Measurements from ENCODE around the gene CDK19.
A peak's percentile ranks its signal among the peaks of the same experiment; 100 is the strongest.
"Not testable (repeated sequence)": the region's sequence is repeated elsewhere in the genome, so short reads cannot be mapped to it uniquely, and the experiment has no call there.

CDK19 gene

DNA sequence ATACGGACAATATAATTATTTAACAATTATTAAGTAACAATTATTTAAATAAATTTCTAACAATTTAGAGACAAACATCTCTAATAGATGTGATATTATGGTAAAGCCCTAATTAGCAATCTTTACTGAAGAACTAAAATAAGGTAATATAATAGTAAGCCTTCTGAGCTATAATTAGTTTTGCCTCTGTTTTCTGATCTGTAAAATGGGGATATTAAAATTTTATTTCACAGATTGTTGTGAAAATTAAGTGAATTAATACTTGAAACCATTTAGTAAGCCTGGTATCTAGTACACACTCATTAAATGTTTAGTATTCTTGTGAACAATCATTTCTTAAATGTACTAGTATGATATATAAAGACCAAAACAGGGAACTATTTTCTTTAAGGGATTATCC is 70.3 kb downstream of the CDK19 start:
- Histone ChIP-seq H3K9ac (ENCODE audit: low read length in 5 of 5) (no peak overlapping the region), H3K9me3 (ENCODE audit: control insufficient read depth in 5 of 5, low read length in 5 of 5) (peaks cover 0 to 15% (median 7%) of the 10 kb centered on the region in 5 donors), H3K36me3 (ENCODE audit: control insufficient read depth in 5 of 5, insufficient read depth in 5 of 5, low read length in 5 of 5) (peaks cover 0 to 3% (median 0%) of the 10 kb centered on the region in 5 donors), H3K27ac (ENCODE audit: low read depth, low read length) (no peak overlapping the region), H3K4me3 (ENCODE audit: low read depth in 1 of 5, low read length in 5 of 5) (no peak overlapping the region), H3K27me3 (ENCODE audit: control insufficient read depth in 5 of 5, insufficient read depth in 4 of 5, low read length in 5 of 5) (no peaks in the 10 kb centered on the region), H3K4me1 (ENCODE audit: control insufficient read depth in 5 of 5, insufficient read depth in 5 of 5, low read length in 5 of 5) (no peaks in the 10 kb centered on the region)

DNA sequence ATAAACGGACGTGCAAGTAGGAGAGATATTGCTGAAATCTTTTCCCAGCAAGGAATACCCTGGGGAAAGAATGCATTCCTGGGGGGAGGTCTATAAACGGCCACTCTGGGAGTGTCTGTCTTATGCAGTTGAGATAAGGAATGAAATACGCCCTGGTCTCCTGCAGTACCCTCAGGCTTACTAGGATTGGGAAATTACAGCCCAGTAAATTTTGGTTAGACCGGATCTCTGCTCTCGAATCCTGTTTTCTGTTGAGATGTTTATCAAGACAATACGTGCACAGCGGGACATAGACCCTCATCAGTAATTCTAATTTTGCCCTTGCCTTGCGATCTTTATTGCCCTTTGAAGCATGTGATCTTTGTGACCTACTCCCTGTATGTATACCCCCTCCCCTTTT is 72.7 kb downstream of the CDK19 start:
- peaks cover 0 to 15% (median 7%) of the 10 kb centered on the region in 5 donors for H3K9me3 ChIP-seq (ENCODE audit: control insufficient read depth in 5 of 5, low read length in 5 of 5)
- H3K27me3 ChIP-seq (ENCODE audit: control insufficient read depth in 5 of 5, insufficient read depth in 4 of 5, low read length in 5 of 5); H3K9ac ChIP-seq (ENCODE audit: low read length in 5 of 5); H3K4me3 ChIP-seq (ENCODE audit: low read depth in 1 of 5, low read length in 5 of 5); H3K27ac ChIP-seq (ENCODE audit: low read depth, low read length); H3K36me3 ChIP-seq (ENCODE audit: control insufficient read depth in 5 of 5, insufficient read depth in 5 of 5, low read length in 5 of 5): not testable (repeated sequence)
- H3K4me1 ChIP-seq (ENCODE audit: control insufficient read depth in 5 of 5, insufficient read depth in 5 of 5, low read length in 5 of 5): peaks cover 0 to 10% (median 7%) of the 10 kb centered on the region in 5 donors

GRCh38 chr6:110741517-110741916 is 73.8 kb downstream of the CDK19 start:
- Histone ChIP-seq H3K4me3 (ENCODE audit: low read depth in 1 of 5, low read length in 5 of 5) (no peak overlapping the region), H3K9ac (ENCODE audit: low read length in 5 of 5) (no peak overlapping the region), H3K27me3 (ENCODE audit: control insufficient read depth in 5 of 5, insufficient read depth in 4 of 5, low read length in 5 of 5) (no peaks in the 10 kb centered on the region), H3K27ac (ENCODE audit: low read depth, low read length) (no peak overlapping the region), H3K36me3 (ENCODE audit: control insufficient read depth in 5 of 5, insufficient read depth in 5 of 5, low read length in 5 of 5) (peaks cover 0 to 3% (median 0%) of the 10 kb centered on the region in 5 donors), H3K4me1 (ENCODE audit: control insufficient read depth in 5 of 5, insufficient read depth in 5 of 5, low read length in 5 of 5) (peaks cover 0 to 10% (median 7%) of the 10 kb centered on the region in 5 donors), H3K9me3 (ENCODE audit: control insufficient read depth in 5 of 5, low read length in 5 of 5) (peaks cover 0 to 15% (median 7%) of the 10 kb centered on the region in 5 donors)

- H3K9me3 ChIP-seq (ENCODE audit: control insufficient read depth in 5 of 5, low read length in 5 of 5): peaks cover 0 to 15% (median 7%) of the 10 kb centered on the region in 5 donors
- H3K27ac ChIP-seq (ENCODE audit: low read depth, low read length): no peak overlapping the region
- peak overlapping the region in 1 of 5 donors; percentile 15 for H3K9ac ChIP-seq (ENCODE audit: low read length in 5 of 5)
- H3K36me3 ChIP-seq (ENCODE audit: control insufficient read depth in 5 of 5, insufficient read depth in 5 of 5, low read length in 5 of 5): peaks cover 0 to 3% (median 0%) of the 10 kb centered on the region in 5 donors
- H3K4me1 ChIP-seq (ENCODE audit: control insufficient read depth in 5 of 5, insufficient read depth in 5 of 5, low read length in 5 of 5): peaks cover 0 to 10% (median 7%) of the 10 kb centered on the region in 5 donors
- H3K4me3 ChIP-seq (ENCODE audit: low read depth in 1 of 5, low read length in 5 of 5): no peak overlapping the region
- no peaks in the 10 kb centered on the region for H3K27me3 ChIP-seq (ENCODE audit: control insufficient read depth in 5 of 5, insufficient read depth in 4 of 5, low read length in 5 of 5)
These were observed 76.3 kb downstream of the CDK19 start for GRCh38 chr6:110738899-110739365.

DNA sequence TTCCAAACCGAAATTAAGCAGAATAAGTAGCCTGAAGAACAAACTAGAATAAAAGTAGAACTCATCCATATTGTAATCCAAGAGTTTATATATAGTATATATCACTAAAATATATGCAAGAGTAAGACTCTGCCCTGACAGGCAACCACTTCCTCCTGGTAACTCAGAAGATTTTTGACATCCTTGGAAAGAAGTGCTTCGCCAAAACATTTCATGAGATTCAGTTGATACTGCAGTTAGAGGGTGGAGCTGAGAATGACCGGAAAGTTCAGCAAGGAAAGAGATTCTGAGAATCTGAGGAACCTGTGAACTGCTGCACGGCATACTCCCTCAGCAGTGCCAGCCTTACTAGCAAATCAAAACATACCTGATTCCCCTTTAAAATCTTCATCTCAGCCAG is 79.6 kb downstream of the CDK19 start:
- peaks cover 0 to 10% (median 7%) of the 10 kb centered on the region in 5 donors for H3K4me1 ChIP-seq (ENCODE audit: control insufficient read depth in 5 of 5, insufficient read depth in 5 of 5, low read length in 5 of 5)
- no peak overlapping the region for H3K9ac ChIP-seq (ENCODE audit: low read length in 5 of 5)
- peaks cover 0 to under 1% (median 0%) of the 10 kb centered on the region in 5 donors for H3K9me3 ChIP-seq (ENCODE audit: control insufficient read depth in 5 of 5, low read length in 5 of 5)
- no peaks in the 10 kb centered on the region for H3K27me3 ChIP-seq (ENCODE audit: control insufficient read depth in 5 of 5, insufficient read depth in 4 of 5, low read length in 5 of 5)
- no peaks in the 10 kb centered on the region for H3K36me3 ChIP-seq (ENCODE audit: control insufficient read depth in 5 of 5, insufficient read depth in 5 of 5, low read length in 5 of 5)
- no peak overlapping the region for H3K27ac ChIP-seq (ENCODE audit: low read depth, low read length)
- no peak overlapping the region for H3K4me3 ChIP-seq (ENCODE audit: low read depth in 1 of 5, low read length in 5 of 5)

GRCh38 chr6:110731898-110732297 is 83.4 kb downstream of the CDK19 start:
- Histone ChIP-seq H3K9ac (ENCODE audit: low read length in 5 of 5) (no peak overlapping the region), H3K27ac (ENCODE audit: low read depth, low read length) (no peak overlapping the region), H3K36me3 (ENCODE audit: control insufficient read depth in 5 of 5, insufficient read depth in 5 of 5, low read length in 5 of 5) (no peaks in the 10 kb centered on the region)

GRCh38 chr6:110731196-110731595 is 84.1 kb downstream of the CDK19 start:
- Histone ChIP-seq H3K9ac (ENCODE audit: low read length in 5 of 5) (no peak overlapping the region), H3K36me3 (ENCODE audit: control insufficient read depth in 5 of 5, insufficient read depth in 5 of 5, low read length in 5 of 5) (no peaks in the 10 kb centered on the region), H3K27me3 (ENCODE audit: control insufficient read depth in 5 of 5, insufficient read depth in 4 of 5, low read length in 5 of 5) (no peaks in the 10 kb centered on the region), H3K4me3 (ENCODE audit: low read depth in 1 of 5, low read length in 5 of 5) (no peak overlapping the region), H3K4me1 (ENCODE audit: control insufficient read depth in 5 of 5, insufficient read depth in 5 of 5, low read length in 5 of 5) (no peaks in the 10 kb centered on the region), H3K27ac (ENCODE audit: low read depth, low read length) (no peak overlapping the region), H3K9me3 (ENCODE audit: control insufficient read depth in 5 of 5, low read length in 5 of 5) (no peaks in the 10 kb centered on the region)

More at GRCh38 chr6:110731898-110732297, 83.4 kb downstream of the CDK19 start:
- Histone ChIP-seq H3K4me1 (ENCODE audit: control insufficient read depth in 5 of 5, insufficient read depth in 5 of 5, low read length in 5 of 5) (no peaks in the 10 kb centered on the region), H3K4me3 (ENCODE audit: low read depth in 1 of 5, low read length in 5 of 5) (no peak overlapping the region), H3K27me3 (ENCODE audit: control insufficient read depth in 5 of 5, insufficient read depth in 4 of 5, low read length in 5 of 5) (no peaks in the 10 kb centered on the region), H3K9me3 (ENCODE audit: control insufficient read depth in 5 of 5, low read length in 5 of 5) (no peaks in the 10 kb centered on the region)

DNA sequence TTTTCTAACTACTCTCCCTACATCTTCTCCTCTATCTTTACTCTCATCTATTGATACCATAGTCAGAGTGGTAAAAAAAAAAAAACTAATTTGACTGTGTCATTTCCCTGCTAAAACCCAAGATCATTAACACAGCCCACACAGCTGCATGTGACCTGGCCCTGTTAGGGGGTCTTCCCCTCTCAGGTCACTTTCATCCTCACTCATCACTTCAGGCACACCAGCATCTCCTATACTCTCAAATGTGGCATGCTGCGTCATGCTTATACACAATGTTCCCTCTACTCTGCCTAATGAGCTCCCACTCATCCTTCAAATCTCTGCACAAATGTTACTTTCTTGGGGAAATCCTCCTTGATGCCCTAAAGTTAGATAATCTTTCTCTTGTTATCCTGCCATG is 86.8 kb downstream of the CDK19 start:
- H3K27ac ChIP-seq (ENCODE audit: low read depth, low read length): no peak overlapping the region
- H3K4me3 ChIP-seq (ENCODE audit: low read depth in 1 of 5, low read length in 5 of 5): no peak overlapping the region
- H3K36me3 ChIP-seq (ENCODE audit: control insufficient read depth in 5 of 5, insufficient read depth in 5 of 5, low read length in 5 of 5): no peaks in the 10 kb centered on the region
- no peaks in the 10 kb centered on the region for H3K27me3 ChIP-seq (ENCODE audit: control insufficient read depth in 5 of 5, insufficient read depth in 4 of 5, low read length in 5 of 5)
- no peaks in the 10 kb centered on the region for H3K4me1 ChIP-seq (ENCODE audit: control insufficient read depth in 5 of 5, insufficient read depth in 5 of 5, low read length in 5 of 5)
- H3K9me3 ChIP-seq (ENCODE audit: control insufficient read depth in 5 of 5, low read length in 5 of 5): no peaks in the 10 kb centered on the region
- no peak overlapping the region for H3K9ac ChIP-seq (ENCODE audit: low read length in 5 of 5)

DNA sequence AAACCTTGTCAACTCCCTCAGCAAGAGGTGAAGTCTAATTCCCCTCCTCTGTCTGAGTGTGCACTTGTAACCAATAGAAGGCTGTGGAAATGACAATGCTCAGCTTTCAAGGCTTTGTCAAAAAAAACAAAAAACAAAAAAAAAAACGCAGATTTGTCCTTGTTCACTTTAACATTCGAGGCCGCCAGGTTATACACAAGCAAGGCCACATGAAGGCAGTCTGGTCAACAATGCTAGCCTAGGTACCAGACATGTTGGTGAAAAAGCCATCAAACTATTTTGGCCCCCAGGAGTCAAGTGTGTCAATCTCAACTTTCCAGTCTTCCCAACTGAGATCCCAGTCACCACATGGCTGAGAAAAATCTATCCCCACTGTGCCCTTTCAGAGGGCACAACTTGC is 92.3 kb downstream of the CDK19 start:
- Histone ChIP-seq H3K9me3 (ENCODE audit: control insufficient read depth in 5 of 5, low read length in 5 of 5) (no peaks in the 10 kb centered on the region), H3K4me1 (ENCODE audit: control insufficient read depth in 5 of 5, insufficient read depth in 5 of 5, low read length in 5 of 5) (no peaks in the 10 kb centered on the region), H3K4me3 (ENCODE audit: low read depth in 1 of 5, low read length in 5 of 5) (no peak overlapping the region), H3K27ac (ENCODE audit: low read depth, low read length) (no peak overlapping the region), H3K36me3 (ENCODE audit: control insufficient read depth in 5 of 5, insufficient read depth in 5 of 5, low read length in 5 of 5) (no peaks in the 10 kb centered on the region), H3K27me3 (ENCODE audit: control insufficient read depth in 5 of 5, insufficient read depth in 4 of 5, low read length in 5 of 5) (no peaks in the 10 kb centered on the region), H3K9ac (ENCODE audit: low read length in 5 of 5) (no peak overlapping the region)

DNA sequence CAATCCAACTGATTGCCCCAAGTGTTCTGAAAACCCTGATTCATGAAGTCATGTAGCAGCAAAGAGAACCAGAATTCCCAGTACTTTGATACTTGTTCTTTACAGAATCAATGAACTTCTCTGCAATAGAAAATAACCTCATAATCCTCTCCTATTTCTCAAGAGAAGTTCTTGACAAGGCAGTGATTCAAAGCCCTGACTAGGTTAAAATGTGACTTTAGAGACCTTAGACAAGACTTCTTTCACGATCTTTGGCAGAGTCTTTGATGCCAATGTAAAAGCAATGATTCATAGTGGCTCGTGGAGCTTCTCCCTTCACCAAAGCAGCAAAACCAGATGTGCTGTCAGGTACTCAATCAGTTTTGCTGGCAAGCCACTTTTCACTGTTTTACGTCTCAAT is 95.2 kb downstream of the CDK19 start:
- no peaks in the 10 kb centered on the region for H3K4me1 ChIP-seq (ENCODE audit: control insufficient read depth in 5 of 5, insufficient read depth in 5 of 5, low read length in 5 of 5)
- no peak overlapping the region for H3K27ac ChIP-seq (ENCODE audit: low read depth, low read length)

GRCh38 chr6:110719601-110720000 is 95.7 kb downstream of the CDK19 start:
- H3K4me3 ChIP-seq (ENCODE audit: low read depth in 1 of 5, low read length in 5 of 5); H3K9me3 ChIP-seq (ENCODE audit: control insufficient read depth in 5 of 5, low read length in 5 of 5); H3K4me1 ChIP-seq (ENCODE audit: control insufficient read depth in 5 of 5, insufficient read depth in 5 of 5, low read length in 5 of 5); H3K36me3 ChIP-seq (ENCODE audit: control insufficient read depth in 5 of 5, insufficient read depth in 5 of 5, low read length in 5 of 5); H3K27ac ChIP-seq (ENCODE audit: low read depth, low read length); H3K27me3 ChIP-seq (ENCODE audit: control insufficient read depth in 5 of 5, insufficient read depth in 4 of 5, low read length in 5 of 5); H3K9ac ChIP-seq (ENCODE audit: low read length in 5 of 5): not testable (repeated sequence)

More for the DNA sequence above, 95.2 kb downstream of the CDK19 start:
- no peaks in the 10 kb centered on the region for H3K27me3 ChIP-seq (ENCODE audit: control insufficient read depth in 5 of 5, insufficient read depth in 4 of 5, low read length in 5 of 5)
- no peak overlapping the region for H3K4me3 ChIP-seq (ENCODE audit: low read depth in 1 of 5, low read length in 5 of 5)
- no peak overlapping the region for H3K9ac ChIP-seq (ENCODE audit: low read length in 5 of 5)
- no peaks in the 10 kb centered on the region for H3K36me3 ChIP-seq (ENCODE audit: control insufficient read depth in 5 of 5, insufficient read depth in 5 of 5, low read length in 5 of 5)
- no peaks in the 10 kb centered on the region for H3K9me3 ChIP-seq (ENCODE audit: control insufficient read depth in 5 of 5, low read length in 5 of 5)
